T-helper 2 cell treated with Interferon-gamma antibody and Interleukin-4, amounts not matched to agents 5 μg/mL and 100 μg/mL, for 36 hours (primary cell): ENCODE results near the gene ZNF787.

Experiments used
- DNase-seq: peaks from one replicate; pipeline ENCODE4 v3.0.0; 2021; ENCODE audit warnings: low spot score
- H3K27ac Mint-ChIP-seq: one replicate; pipeline ENCODE4 v1.8.0; 2021; ENCODE audit warnings: mild to moderate bottlenecking, mixed read lengths
- H3K27me3 Mint-ChIP-seq: one replicate; pipeline ENCODE4 v1.8.0; 2021; ENCODE audit warnings: low read depth, mixed read lengths
- H3K36me3 Mint-ChIP-seq: one replicate; pipeline ENCODE4 v1.8.0; 2021; ENCODE audit warnings: low read depth, mixed read lengths
- H3K4me1 Mint-ChIP-seq: one replicate; pipeline ENCODE4 v1.8.0; 2021; ENCODE audit warnings: low read depth, mixed read lengths
- H3K4me3 Mint-ChIP-seq: one replicate; pipeline ENCODE4 v1.8.0; 2022; ENCODE audit warnings: mild to moderate bottlenecking, moderate library complexity, mixed read lengths
- H3K9me3 Mint-ChIP-seq: one replicate; pipeline ENCODE4 v1.8.0; 2021; ENCODE audit warnings: mixed read lengths

Gene ZNF787

GRCh38 chr19:56087647-56088496 lies 33.2 kb downstream of the ZNF787 start:
- Mint-ChIP-seq H3K4me1 (no peaks in the 10 kb centered on the region), H3K4me3 (no peak overlapping the region), H3K9me3 (peaks cover 4% of the 10 kb centered on the region), H3K27ac (no peak overlapping the region), H3K27me3 (no peaks in the 10 kb centered on the region), H3K36me3 (peaks cover 17% of the 10 kb centered on the region)
- DNase-seq, result no peak

DNA sequence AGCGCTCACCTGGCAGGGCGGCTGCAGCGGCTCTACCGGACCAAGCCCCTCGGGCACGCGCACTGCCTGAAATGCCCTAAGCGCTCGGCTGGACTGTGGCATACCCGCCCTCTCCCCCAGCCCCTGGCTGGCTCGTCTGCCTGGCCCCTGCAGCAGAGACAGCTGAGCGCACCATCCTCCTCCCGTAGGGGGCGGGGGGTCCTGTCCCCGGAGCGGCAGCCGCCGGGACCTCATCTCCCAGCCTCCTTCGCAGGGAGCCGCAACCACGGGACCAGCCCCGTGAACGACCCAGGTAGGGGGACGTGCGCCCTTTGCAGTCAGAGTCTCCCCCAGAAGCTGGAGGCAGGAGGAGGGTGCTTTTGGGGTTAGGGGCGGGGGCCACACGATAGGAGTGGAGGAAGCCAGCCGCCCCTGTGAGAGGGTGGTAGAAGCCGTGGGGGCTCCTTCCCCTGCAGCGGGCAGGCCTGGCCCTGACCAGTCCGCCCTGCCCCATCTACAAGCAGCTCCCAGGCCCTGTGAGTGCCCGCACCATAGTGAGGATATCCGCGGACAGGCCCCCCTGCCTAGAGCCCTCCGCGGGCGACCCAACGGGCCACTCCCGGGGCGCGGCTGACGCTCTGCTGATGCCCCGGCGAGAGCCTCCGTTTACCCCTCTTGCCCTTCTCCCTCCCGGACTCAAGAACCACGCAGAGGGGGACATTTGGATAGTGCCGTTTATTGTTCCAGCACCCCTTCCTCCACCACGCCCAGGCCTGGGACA lies 34.2 kb downstream of the ZNF787 start:
- DNase-seq, result no peak
- H3K27ac Mint-ChIP-seq, result no peak overlapping the region
- H3K9me3 Mint-ChIP-seq, result no peaks in the 10 kb centered on the region
- H3K4me1 Mint-ChIP-seq, result no peaks in the 10 kb centered on the region
- H3K4me3 Mint-ChIP-seq, result no peak overlapping the region
- peaks cover under 1% of the 10 kb centered on the region for H3K27me3 Mint-ChIP-seq
- peaks cover 13% of the 10 kb centered on the region for H3K36me3 Mint-ChIP-seq

GRCh38 chr19:56085571-56086275 lies 35.4 kb downstream of the ZNF787 start:
- Mint-ChIP-seq H3K27ac (no peak overlapping the region), H3K4me3 (no peak overlapping the region), H3K4me1 (peaks cover 5% of the 10 kb centered on the region), H3K9me3 (no peaks in the 10 kb centered on the region), H3K27me3 (peaks cover 10% of the 10 kb centered on the region), H3K36me3 (peaks cover 7% of the 10 kb centered on the region)
- DNase-seq, result no peak

GRCh38 chr19:56084835-56085536 lies 36.1 kb downstream of the ZNF787 start:
- Mint-ChIP-seq H3K36me3 (peaks cover 5% of the 10 kb centered on the region), H3K27me3 (peaks cover 10% of the 10 kb centered on the region), H3K4me3 (no peak overlapping the region), H3K4me1 (peaks cover 7% of the 10 kb centered on the region), H3K27ac (no peak overlapping the region), H3K9me3 (no peaks in the 10 kb centered on the region)
- no peak for DNase-seq

- H3K4me3 Mint-ChIP-seq, result no peak overlapping the region
- H3K27me3 Mint-ChIP-seq, result peaks cover 10% of the 10 kb centered on the region
- H3K27ac Mint-ChIP-seq, result no peak overlapping the region
- no peaks in the 10 kb centered on the region for H3K9me3 Mint-ChIP-seq
- peaks cover 7% of the 10 kb centered on the region for H3K4me1 Mint-ChIP-seq
- DNase-seq, result no peak
- peaks cover 2% of the 10 kb centered on the region for H3K36me3 Mint-ChIP-seq
These were observed 37.4 kb downstream of the ZNF787 start for GRCh38 chr19:56083668-56084067.

DNA sequence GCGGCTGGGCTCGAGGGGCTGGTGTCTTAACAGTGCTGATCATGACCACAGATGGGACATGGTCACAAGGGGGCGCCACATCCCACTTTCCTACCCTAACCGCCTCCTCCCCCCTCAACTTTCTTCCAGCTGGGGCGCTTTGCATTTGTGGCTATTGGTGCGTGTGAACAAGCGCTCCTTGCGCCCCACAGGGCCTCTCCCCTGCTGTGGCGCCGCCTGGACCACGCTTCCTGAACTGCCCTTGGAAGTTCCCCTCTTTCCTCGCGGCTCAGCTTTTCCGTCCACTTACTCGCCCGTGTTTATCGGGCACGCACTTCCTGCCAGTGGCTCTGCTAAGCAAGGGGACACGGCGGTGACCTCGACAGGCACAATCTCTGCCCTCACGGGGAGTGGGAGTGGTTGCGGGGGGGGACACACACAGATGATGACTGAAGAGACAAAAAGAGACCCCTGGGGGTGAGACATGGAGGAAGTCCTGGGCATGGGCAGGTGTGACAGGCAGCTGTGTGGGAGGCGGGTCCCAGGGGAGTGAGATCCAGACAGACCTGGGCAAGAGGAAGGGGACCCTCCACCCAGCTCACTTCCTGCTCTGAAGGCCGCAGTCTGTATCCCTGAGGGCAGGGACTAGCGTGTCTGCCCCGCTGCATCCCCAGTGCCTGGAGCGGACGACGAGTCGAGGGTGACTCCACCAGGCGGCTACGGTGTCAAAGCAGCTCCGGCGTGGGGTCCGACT lies 40.3 kb downstream of the ZNF787 start:
- DNase-seq, result peak; percentile 42
- Mint-ChIP-seq H3K4me1 (peaks cover 7% of the 10 kb centered on the region), H3K9me3 (no peaks in the 10 kb centered on the region), H3K27me3 (peaks cover 10% of the 10 kb centered on the region), H3K27ac (no peak overlapping the region), H3K36me3 (no peaks in the 10 kb centered on the region), H3K4me3 (peak overlapping the region; percentile 63)

GRCh38 chr19:56079609-56080008 lies 41.5 kb downstream of the ZNF787 start:
- no peak for DNase-seq
- H3K9me3 Mint-ChIP-seq, result no peaks in the 10 kb centered on the region
- H3K27ac Mint-ChIP-seq, result no peak overlapping the region
- peaks cover 10% of the 10 kb centered on the region for H3K27me3 Mint-ChIP-seq
- H3K36me3 Mint-ChIP-seq, result no peaks in the 10 kb centered on the region
- H3K4me1 Mint-ChIP-seq, result peaks cover 7% of the 10 kb centered on the region
- H3K4me3 Mint-ChIP-seq, result no peak overlapping the region

GRCh38 chr19:56076498-56076897 lies 44.6 kb downstream of the ZNF787 start:
- peaks cover 8% of the 10 kb centered on the region for H3K27me3 Mint-ChIP-seq
- H3K36me3 Mint-ChIP-seq, result no peaks in the 10 kb centered on the region
- H3K9me3 Mint-ChIP-seq, result no peaks in the 10 kb centered on the region
- H3K27ac Mint-ChIP-seq, result no peak overlapping the region
- peaks cover 7% of the 10 kb centered on the region for H3K4me1 Mint-ChIP-seq
- DNase-seq, result no peak
- no peak overlapping the region for H3K4me3 Mint-ChIP-seq

GRCh38 chr19:56071151-56071550 lies 49.9 kb downstream of the ZNF787 start:
- DNase-seq, result no peak
- Mint-ChIP-seq H3K27me3 (no peaks in the 10 kb centered on the region), H3K27ac (no peak overlapping the region), H3K4me1 (peaks cover 7% of the 10 kb centered on the region), H3K9me3 (no peaks in the 10 kb centered on the region), H3K4me3 (no peak overlapping the region), H3K36me3 (no peaks in the 10 kb centered on the region)

DNA sequence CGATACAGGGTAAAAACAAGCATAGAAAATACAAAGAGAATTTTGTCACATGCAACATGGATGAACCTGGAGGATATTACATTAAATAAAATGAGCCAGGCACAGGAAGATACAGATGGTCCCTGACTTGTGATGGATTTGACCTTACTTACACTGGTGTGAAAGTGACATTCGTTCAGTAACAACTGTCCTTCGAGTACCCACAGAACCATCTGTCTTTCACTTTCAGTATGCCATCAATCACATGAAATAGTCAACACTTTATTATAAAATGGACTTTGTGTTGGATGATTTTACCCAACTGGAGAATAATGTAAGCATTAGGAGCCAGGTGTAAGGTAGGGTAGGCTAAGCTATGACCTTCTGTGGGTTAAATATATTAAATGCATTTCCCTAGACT lies 51.5 kb downstream of the ZNF787 start:
- no peak for DNase-seq
- Mint-ChIP-seq H3K4me1 (peaks cover 7% of the 10 kb centered on the region), H3K27ac (no peak overlapping the region), H3K4me3 (no peak overlapping the region), H3K9me3 (no peaks in the 10 kb centered on the region), H3K36me3 (no peaks in the 10 kb centered on the region), H3K27me3 (no peaks in the 10 kb centered on the region)

GRCh38 chr19:56066152-56067023 lies 54.7 kb downstream of the ZNF787 start:
- peak; percentile 47 for DNase-seq
- Mint-ChIP-seq H3K4me3 (peak overlapping the region; percentile 68), H3K27ac (no peak overlapping the region), H3K9me3 (no peaks in the 10 kb centered on the region), H3K4me1 (peaks cover 7% of the 10 kb centered on the region), H3K36me3 (no peaks in the 10 kb centered on the region), H3K27me3 (no peaks in the 10 kb centered on the region)

DNA sequence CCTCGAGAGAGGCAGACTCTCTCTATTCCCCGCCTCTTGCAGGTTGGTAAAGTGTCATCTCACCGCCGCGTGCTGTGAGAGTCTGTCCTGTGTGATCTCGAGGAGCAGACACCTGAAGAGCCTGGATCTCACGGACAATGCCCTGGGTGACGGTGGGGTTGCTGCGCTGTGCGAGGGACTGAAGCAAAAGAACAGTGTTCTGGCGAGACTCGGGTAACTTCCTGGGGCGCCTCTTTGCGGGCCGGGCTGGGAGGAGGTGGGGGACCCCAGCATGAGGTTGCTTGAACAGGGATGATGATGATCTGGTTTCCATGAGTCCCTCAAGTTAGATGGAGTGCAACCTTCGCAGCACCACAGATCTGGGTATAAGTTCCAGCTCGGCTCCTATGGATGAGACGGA lies 67.5 kb downstream of the ZNF787 start:
- Mint-ChIP-seq H3K4me3 (no peak overlapping the region), H3K9me3 (peaks cover 30% of the 10 kb centered on the region), H3K27ac (no peak overlapping the region), H3K4me1 (no peaks in the 10 kb centered on the region), H3K36me3 (no peaks in the 10 kb centered on the region), H3K27me3 (no peaks in the 10 kb centered on the region)
- no peak for DNase-seq
